Stimulated activated effector memory CD8-positive, alpha-beta T cell treated with anti-CD3 and anti-CD28 coated beads, Interleukin-12 subunit alpha, Interleukin-12 subunit beta, amount 100 ng/mL, for 72 hours (primary cell): Measurements from ENCODE around the gene TMEM234.
A peak's percentile ranks its signal among the peaks of the same experiment; 100 is the strongest.

Source experiments
- ATAC-seq: fragments of 150-1000 bp; cut with Tn5 transposase; 2 replicates; pipeline ENCODE4 v1.10.0; 2021
- DNase-seq, 2 donors: peaks; one replicate each; pipeline ENCODE4 v3.0.0; 2021 to 2022; ENCODE audit warnings: low spot score in 2 of 2
- H3K27ac Mint-ChIP-seq: one replicate; pipeline ENCODE4 v1.8.0; 2022; ENCODE audit warnings: mild to moderate bottlenecking, mixed read lengths
- H3K36me3 Mint-ChIP-seq: one replicate; pipeline ENCODE4 v1.8.0; 2022; ENCODE audit warnings: mild to moderate bottlenecking, mixed read lengths
- H3K4me1 Mint-ChIP-seq: one replicate; pipeline ENCODE4 v1.8.0; 2022; ENCODE audit warnings: mixed read lengths
- H3K4me3 Mint-ChIP-seq: one replicate; pipeline ENCODE4 v1.8.0; 2022; ENCODE audit warnings: mild to moderate bottlenecking, mixed read lengths
- H3K9me3 Mint-ChIP-seq: one replicate; pipeline ENCODE4 v1.8.0; 2022; ENCODE audit warnings: mixed read lengths

Gene TMEM234

DNA sequence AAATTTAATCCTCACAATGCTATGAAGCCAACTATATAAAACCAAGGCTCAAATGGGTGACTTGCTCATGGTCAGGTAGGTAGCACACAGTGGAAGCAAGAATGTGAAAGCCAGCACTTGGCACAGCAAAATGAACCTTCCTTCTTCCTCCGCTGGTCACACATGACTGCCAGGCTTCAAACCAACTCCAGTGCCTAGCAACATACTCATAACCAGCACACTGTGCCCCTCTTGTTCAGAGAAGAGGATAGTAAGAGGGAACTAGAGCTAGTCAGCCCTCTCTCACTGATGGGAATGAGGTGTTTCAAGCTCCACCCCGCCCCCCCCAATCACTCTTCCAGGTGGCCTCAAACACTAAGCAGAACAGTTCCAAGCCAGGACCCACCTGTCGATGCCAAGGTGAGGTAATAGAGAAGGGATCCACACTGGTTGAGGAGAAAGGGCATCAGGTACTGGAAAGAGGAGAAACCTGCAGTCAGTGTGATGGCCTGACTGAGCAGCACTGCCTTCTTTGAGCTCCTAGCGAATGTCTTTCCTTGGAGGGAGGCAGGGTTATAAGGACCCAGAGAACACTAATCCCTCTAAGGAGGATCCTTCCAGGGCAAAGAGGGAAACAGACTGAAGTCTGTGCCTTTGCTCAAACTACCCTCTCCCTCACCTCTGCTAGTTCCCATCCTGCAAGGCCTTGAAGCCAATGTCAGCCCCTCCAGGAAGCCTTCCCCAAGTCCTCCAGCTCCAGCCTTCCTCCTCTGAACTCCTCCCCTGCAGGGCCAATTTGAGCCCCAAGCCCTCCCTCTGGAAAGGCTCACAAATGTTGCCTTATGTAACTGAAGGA lies 1.2 kb downstream of the TMEM234 start:
- DNase-seq: no peak
- Mint-ChIP-seq H3K27ac (peak overlapping the region; percentile 97), H3K4me3 (peak overlapping the region; percentile 89), H3K36me3 (peaks cover 40% of the 10 kb centered on the region), H3K4me1 (peaks cover 34% of the 10 kb centered on the region), H3K9me3 (no peaks in the 10 kb centered on the region)
- no peak for ATAC-seq

DNA sequence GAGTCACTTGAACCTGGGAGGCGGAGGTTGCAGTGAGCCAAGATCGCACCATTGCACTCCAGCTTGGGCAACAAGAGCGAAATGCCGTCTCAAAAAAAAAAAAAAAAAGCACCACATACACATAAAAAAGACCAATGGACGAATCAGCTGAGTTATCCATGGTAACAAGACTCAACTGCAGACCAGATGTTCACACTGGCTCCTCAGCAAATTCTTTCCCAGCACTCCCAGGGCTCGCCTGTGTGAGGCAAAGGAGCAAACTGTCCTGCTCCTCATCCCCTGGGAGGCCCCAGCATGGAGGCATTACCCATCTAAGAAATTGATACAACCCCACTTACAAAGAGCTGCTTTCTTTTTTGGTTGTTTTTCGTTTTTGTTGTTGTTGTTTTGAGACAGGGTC lies 3.1 kb downstream of the TMEM234 start:
- Mint-ChIP-seq H3K4me3 (no peak overlapping the region), H3K4me1 (peaks cover 40% of the 10 kb centered on the region), H3K27ac (no peak overlapping the region), H3K36me3 (peaks cover 35% of the 10 kb centered on the region), H3K9me3 (no peaks in the 10 kb centered on the region)
- ATAC-seq (no peak), DNase-seq (no peak)

DNA sequence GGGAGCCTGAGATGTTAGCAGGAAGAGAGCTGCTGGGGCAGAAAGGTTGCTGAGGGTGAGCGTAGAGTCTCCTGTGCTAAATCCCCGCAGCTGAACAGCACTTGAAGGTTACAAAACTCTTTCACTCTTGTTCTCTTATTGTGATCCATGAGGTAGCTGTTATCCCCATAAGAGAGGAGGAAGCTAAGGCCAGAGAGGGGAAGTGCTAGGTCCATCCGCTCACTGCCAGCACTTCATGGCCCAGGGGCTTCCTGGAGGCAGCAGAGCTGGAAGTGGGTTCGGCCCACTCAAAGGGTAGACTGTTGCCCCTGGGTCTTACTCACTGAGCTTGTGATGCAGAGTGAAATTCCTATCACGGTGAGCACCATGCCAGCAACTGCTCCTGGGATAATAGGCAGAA lies 5.6 kb downstream of the TMEM234 start:
- Mint-ChIP-seq H3K36me3 (peaks cover 32% of the 10 kb centered on the region), H3K27ac (peak overlapping the region; percentile 72), H3K9me3 (no peaks in the 10 kb centered on the region), H3K4me1 (peaks cover 36% of the 10 kb centered on the region), H3K4me3 (no peak overlapping the region)
- DNase-seq: no peak
- no peak for ATAC-seq

DNA sequence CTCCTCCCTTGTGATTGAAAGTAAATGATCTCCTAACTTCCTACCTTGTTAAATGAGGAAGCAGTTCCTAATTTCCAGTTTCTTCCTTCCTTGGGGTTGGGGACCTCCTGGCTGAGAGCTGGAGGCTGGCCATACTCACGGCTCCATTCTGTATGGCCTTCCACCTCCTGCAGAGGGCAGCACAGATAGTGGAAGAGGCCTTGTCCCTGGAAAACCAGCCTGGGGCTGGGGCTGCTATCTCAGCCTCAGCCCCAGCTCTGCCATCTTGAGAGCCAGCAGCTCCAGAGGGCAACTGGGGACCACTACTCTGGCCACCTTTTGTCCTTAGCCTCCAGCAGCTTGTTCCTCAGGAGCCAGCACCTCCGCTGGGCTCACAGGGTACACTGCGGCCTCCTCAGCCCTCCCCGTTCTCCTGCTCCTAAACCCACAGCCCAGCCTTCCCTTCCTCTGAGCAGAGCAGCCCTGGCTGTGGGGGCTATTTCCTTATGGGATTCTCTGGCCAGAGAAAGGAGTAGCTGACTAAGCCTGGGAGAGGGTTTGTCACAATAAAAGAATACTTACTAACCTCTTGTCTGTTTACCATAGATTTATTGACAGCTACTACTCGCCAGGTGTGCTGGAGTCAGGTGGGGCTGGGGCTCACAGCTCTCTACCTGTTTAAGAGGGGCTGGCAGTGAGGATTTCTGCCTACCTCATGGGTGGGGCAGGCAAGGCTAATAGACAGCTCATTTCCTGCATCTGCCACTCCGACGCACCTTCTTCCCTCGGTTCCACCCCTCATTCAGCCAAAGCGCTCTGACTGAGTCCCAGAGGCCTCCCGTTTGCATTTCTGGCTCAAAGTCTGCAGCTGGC lies 6.3 kb downstream of the TMEM234 start:
- peaks cover 29% of the 10 kb centered on the region for H3K4me1 Mint-ChIP-seq
- H3K9me3 Mint-ChIP-seq: no peaks in the 10 kb centered on the region
- ATAC-seq (peak; percentile 81), DNase-seq (peak; percentile 42 to 68)
- H3K36me3 Mint-ChIP-seq: peaks cover 32% of the 10 kb centered on the region
- no peak overlapping the region for H3K4me3 Mint-ChIP-seq
- peak overlapping the region; percentile 72 for H3K27ac Mint-ChIP-seq

DNA sequence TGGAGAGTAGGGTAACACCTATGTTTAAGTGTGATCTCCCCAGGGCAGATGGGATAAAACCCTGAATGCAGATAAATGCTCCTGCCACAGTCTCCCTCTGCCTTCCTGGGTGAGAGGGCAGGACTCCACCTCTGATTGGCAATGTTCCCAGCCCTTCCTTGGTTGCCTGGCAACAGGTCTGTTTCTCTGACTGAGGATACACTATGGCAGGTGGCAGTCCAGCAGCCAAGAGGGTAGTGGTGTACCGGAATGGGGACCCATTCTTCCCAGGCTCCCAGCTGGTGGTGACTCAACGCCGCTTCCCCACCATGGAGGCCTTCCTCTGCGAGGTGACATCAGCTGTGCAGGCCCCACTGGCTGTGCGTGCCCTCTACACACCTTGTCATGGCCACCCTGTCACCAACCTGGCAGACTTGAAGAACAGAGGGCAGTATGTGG lies 13.2 kb downstream of the TMEM234 start, which contains the start of gene DCDC2B:
DCDC2B (plus strand) TSS at position 199 of the 438 bp plus-strand sequence; CDS start at position 204, 5 bp downstream.
- DNase-seq (no peak), ATAC-seq (no peak)
- H3K36me3 Mint-ChIP-seq: peaks cover 24% of the 10 kb centered on the region
- H3K9me3 Mint-ChIP-seq: no peaks in the 10 kb centered on the region
- peak within 1 kb of the TSS; percentile 54 for H3K27ac Mint-ChIP-seq
- peaks cover 25% of the 10 kb centered on the region for H3K4me1 Mint-ChIP-seq
- no peak within 1 kb of the TSS for H3K4me3 Mint-ChIP-seq

DNA sequence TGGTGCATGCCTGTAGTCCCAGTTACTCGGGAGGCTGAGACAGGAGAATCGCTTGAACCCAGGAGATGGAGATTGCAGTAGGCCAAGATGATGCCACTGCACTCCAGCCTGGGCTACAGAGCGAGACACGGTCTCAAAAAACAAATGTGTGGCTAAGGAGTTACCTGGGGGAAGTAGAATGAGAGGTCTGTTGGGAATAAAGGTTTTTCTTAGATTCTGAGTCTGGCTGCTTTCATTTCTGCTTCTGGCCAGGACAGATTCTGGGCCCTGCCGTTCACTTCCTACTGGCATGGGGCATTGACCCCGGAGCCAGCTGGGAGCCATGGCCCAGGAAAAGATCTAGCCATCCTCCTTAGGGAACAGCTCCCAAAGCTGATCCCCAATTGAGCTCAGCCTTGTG lies 13.7 kb downstream of the TMEM234 start:
- peaks cover 23% of the 10 kb centered on the region for H3K36me3 Mint-ChIP-seq
- DNase-seq (no peak), ATAC-seq (no peak)
- peak overlapping the region; percentile 37 for H3K27ac Mint-ChIP-seq
- H3K4me3 Mint-ChIP-seq: no peak overlapping the region
- no peaks in the 10 kb centered on the region for H3K9me3 Mint-ChIP-seq
- peaks cover 30% of the 10 kb centered on the region for H3K4me1 Mint-ChIP-seq

DNA sequence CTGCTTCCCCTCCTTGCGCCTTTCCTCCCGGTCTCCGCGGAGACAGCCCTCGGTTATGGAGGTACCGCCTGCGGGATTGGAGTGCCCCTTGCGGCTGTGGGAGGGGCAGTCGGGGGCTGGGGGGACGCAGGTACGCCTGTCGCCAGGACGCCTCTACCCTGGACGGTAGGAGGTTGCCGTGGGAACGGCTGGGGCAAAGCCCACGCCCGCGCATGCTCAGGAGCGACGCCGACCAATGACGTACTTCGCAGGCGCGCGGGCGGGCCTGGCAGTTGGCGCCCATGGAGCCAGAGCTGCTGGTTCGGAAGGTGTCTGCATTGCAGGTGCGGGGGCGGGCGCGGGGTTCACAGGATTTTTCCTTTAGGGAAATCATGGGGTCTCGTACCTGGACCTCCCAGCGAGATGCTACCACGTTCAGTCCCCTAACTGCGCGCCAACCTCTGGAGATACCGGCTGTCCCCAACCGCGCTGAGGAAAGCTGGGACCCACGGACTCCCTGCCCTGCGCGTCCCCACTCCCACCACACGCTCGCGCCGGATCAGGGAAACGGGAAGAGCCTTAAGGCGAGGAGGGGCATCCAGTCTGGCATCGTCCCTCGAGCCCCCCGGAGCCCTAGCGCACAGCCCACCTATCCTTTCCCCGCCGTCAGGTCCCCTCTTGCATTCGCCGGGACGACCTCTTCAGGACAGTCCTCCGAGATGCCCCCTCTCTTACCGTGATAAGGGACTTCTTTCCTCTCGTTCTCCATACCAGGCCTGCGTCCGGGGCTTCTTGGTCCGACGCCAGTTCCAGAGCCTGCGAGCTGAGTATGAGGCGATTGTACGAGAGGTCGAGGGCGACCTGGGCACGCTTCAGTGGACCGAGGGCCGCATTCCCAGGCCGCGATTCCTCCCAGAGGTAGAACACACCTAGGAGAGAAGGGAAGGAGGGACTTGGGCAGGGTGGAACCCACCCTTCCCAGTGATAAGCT lies 16.5 kb downstream of the TMEM234 start, which contains the start of gene IQCC:
IQCC (plus strand) TSS at position 271 of the 970 bp plus-strand sequence; CDS start at position 282, 11 bp downstream.
- H3K4me3 Mint-ChIP-seq: peak within 1 kb of the TSS; percentile 89
- H3K27ac Mint-ChIP-seq: peak within 1 kb of the TSS; percentile 94
- DNase-seq (peak; percentile 78 to 90), ATAC-seq (peak; percentile 84)
- H3K36me3 Mint-ChIP-seq: peaks cover 26% of the 10 kb centered on the region
- no peaks in the 10 kb centered on the region for H3K9me3 Mint-ChIP-seq
- H3K4me1 Mint-ChIP-seq: peaks cover 45% of the 10 kb centered on the region

DNA sequence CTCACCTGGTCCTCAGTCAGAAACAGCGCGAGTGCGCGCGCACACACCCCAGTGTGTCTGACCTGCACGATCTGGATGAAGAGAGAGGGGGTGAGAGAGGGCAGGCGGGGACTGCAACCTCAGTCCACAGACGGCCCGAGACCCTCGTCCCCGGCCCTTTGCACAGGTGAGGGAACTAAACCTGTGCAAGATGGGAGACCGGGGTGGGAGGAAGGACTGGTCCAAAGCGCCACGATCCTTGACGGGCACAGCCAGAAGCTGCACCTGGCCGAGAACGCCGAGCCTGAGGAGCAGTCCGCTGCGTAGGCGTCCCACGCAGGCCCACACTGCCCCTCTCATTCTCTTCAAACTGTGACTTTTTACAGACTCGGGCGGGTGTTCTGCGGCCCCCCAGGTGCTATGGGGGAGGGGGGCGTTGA lies 17.2 kb downstream of the TMEM234 start:
- peak overlapping the region; percentile 94 for H3K27ac Mint-ChIP-seq
- no peaks in the 10 kb centered on the region for H3K9me3 Mint-ChIP-seq
- peaks cover 26% of the 10 kb centered on the region for H3K36me3 Mint-ChIP-seq
- no peak for DNase-seq
- H3K4me3 Mint-ChIP-seq: peak overlapping the region; percentile 89
- ATAC-seq: no peak
- peaks cover 52% of the 10 kb centered on the region for H3K4me1 Mint-ChIP-seq

DNA sequence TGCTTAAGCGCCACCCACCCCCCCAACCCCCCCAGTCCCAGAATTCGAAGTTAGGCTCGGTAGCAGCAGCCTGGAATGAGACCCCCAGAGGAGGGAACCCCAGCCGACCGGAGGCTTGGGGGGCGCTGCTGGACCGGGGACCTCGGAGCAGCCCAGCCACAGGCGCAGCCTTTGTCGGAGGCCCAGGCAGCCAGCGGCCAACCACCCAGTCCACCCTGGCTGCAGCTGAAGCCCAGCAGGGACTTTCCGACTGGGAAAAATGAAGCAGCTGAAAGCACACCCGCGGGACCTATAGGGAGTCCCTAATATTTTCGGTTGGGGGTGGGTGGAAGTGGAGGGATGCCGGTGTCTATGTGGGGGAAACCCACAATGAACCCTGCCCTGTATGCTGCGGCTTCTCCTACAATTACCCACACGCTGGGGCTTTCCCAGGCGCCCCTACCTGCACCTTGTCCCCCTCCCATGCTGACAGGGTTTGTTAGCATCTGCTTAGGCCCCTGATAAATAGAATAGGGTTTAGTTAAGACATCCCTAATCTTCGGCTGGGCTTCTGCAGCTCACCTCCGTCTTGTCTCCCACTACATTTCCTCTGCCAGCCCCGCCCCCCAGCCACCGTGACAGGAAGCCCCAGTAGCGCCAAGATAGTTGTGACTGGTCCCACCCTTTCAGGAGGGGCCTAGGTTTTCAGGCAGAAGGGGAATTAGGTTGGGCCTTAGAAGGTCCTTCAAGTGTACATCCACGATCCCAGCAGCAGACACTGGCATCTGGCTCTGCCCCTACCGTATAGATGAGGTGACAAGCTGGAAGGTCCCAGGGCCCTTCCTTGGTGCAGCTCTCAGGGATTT lies 20.9 kb downstream of the TMEM234 start:
- no peaks in the 10 kb centered on the region for H3K9me3 Mint-ChIP-seq
- ATAC-seq: peak; percentile 66
- peak; percentile 54 to 88 for DNase-seq
- peak overlapping the region; percentile 94 for H3K27ac Mint-ChIP-seq
- peaks cover 69% of the 10 kb centered on the region for H3K4me1 Mint-ChIP-seq
- H3K36me3 Mint-ChIP-seq: peaks cover 47% of the 10 kb centered on the region
- H3K4me3 Mint-ChIP-seq: peak overlapping the region; percentile 87

DNA sequence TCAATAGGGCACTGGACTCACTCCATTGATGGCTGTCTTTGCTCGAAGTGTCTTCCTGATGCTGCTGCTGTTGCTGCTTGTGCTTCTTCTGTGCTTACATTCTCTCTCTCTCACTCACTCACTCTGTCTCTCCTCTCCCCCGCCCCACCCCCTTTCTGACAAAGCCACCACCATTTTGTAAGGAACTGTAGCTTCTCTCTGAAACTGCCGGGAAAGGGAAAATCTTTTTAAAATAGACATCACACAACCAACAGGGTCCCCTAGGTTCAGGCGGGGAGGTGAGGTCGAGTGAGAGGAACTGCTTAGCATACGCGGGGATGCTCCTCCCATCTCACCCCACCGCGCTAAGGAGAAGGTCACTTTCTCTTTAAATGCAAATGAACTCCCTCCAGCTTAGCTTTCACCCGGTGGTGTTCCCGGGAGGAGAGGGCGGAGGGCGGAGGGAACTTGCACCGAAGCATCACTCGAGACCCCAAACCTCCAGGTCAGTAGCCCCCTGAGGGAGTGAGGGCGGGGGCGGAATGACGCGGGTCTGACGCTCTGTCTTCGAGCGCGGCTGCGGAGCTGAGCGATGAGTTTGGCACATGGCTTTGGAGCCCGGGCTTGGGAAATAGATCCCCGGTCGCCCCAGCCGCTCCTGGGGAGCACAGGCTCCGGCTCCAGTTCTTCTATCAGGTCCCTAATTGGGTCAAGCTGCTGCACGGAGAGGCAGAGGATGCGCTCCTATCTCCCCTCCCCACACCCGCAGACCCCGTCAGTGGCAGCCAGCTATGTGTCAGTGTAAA lies 21.7 kb downstream of the TMEM234 start, which contains the start of gene CCDC28B:
CCDC28B (plus strand) TSS at position 370 of the 785 bp plus-strand sequence. CDS start 1,341 bp downstream, outside the sequence.
- Mint-ChIP-seq H3K27ac (peak within 1 kb of the TSS; percentile 94), H3K9me3 (no peaks in the 10 kb centered on the region), H3K4me3 (peak within 1 kb of the TSS; percentile 87), H3K36me3 (peaks cover 55% of the 10 kb centered on the region), H3K4me1 (peaks cover 71% of the 10 kb centered on the region)
- DNase-seq: peak; percentile 33 to 79
- peak; percentile 63 for ATAC-seq

DNA sequence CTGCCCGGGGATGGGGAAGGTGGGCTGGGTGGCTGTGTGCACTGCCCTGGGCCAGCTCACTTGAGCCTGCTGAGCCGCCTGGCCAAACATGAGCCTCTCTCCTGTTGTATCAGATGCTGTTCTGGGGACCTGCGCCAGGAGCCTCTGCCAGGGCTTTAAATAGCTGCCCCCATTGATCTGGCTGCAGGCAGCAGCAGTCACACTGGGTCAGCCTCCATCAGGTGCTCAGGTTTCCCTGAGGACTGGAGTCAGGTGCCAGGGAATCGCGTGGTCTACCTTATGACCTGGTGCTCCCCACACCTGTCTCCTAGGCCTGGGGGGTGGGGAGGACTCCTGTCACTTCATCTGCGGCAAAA lies 22.5 kb downstream of the TMEM234 start:
- Mint-ChIP-seq H3K4me3 (peak overlapping the region; percentile 87), H3K36me3 (peaks cover 60% of the 10 kb centered on the region), H3K27ac (peak overlapping the region; percentile 94), H3K9me3 (no peaks in the 10 kb centered on the region), H3K4me1 (peaks cover 78% of the 10 kb centered on the region)
- DNase-seq: no peak
- ATAC-seq: no peak

DNA sequence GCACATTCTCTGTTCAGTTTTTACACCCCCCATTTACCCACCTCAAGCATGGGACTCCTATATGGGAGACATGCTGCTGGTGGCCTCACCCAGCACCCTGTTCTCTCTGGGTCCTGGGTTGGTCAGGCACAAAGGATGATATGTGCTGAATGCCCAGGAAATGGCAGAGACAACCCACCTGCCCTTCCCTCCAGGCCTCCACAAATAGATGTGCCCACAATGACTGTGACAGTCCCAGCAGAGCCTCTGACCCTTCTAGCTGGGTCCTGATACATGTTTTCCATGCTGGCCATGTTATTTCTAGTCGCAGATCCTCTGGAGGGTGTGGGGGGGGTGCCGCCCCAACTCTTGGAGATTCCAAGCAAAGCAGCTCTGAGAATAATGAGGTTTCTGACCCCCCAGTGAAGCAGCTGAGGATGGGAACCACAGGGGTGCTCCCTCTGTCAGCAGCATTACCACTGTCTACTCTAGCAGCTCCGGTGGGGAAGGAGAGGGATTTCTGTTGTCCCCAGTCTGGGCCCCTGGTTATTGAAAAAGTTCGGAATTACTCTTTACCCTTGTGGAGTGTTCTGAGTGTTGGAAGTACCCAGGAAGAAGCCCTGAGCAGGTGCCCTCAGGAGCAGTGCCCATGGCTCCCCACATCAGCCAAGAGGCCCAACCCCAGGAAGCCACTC lies 23.0 kb downstream of the TMEM234 start:
- H3K9me3 Mint-ChIP-seq: no peaks in the 10 kb centered on the region
- H3K4me1 Mint-ChIP-seq: peaks cover 82% of the 10 kb centered on the region
- ATAC-seq (no peak), DNase-seq (no peak)
- peak overlapping the region; percentile 87 for H3K4me3 Mint-ChIP-seq
- peak overlapping the region; percentile 85 for H3K27ac Mint-ChIP-seq
- H3K36me3 Mint-ChIP-seq: peaks cover 60% of the 10 kb centered on the region
